SK-N-SH treated with all-trans-retinoic acid at 6 μM for 48 hours (cell line): ENCODE results near the gene SLCO1B3.

Experiments
- ARNTL ChIP-seq: fragments of 450-650 bp; formaldehyde crosslinking; IDR thresholded peaks from 2 replicates; pipeline ENCODE4 v1.5.0; 2020; ENCODE audit warnings: low read depth, mild to moderate bottlenecking, moderate library complexity, borderline replicate concordance
- CREB5 ChIP-seq: fragments of 250-450 bp; sonication (Bioruptor Pico); IDR thresholded peaks from 2 replicates; pipeline ENCODE4 v1.5.1; 2020; ENCODE audit warnings: low read depth, mild to moderate bottlenecking, moderate library complexity
- GLIS3 ChIP-seq: fragments of 250-450 bp; sonication (Bioruptor Pico); IDR thresholded peaks from 2 replicates; pipeline ENCODE4 v1.5.0; 2020; ENCODE audit warnings: mild to moderate bottlenecking, moderate library complexity
- ISL1 ChIP-seq: fragments of 250-450 bp; sonication (Bioruptor Pico); IDR thresholded peaks from 2 replicates; pipeline ENCODE4 v2.1.2; 2022; ENCODE audit warnings: mild to moderate bottlenecking, moderate library complexity
- OSR1 ChIP-seq: fragments of 250-450 bp; sonication (Bioruptor Pico); IDR thresholded peaks from 2 replicates; pipeline ENCODE4 v1.8.0; 2022; ENCODE audit warnings: moderate library complexity, mild to moderate bottlenecking, inconsistent platforms
- PPARA ChIP-seq: fragments of 250-450 bp; sonication (Bioruptor Pico); IDR thresholded peaks from 2 replicates; pipeline ENCODE4 v1.5.0; 2020; ENCODE audit warnings: mild to moderate bottlenecking, borderline replicate concordance
- SNAI2 ChIP-seq: fragments of 250-450 bp; sonication (Bioruptor Pico); IDR thresholded peaks from 2 replicates; pipeline ENCODE4 v1.5.0; 2020; ENCODE audit warnings: mild to moderate bottlenecking, moderate library complexity
- TCF4 ChIP-seq: fragments of 250-450 bp; sonication (Bioruptor Pico); IDR thresholded peaks from 2 replicates; pipeline ENCODE4 v1.8.0; 2021; ENCODE audit warnings: mild to moderate bottlenecking, moderate library complexity, borderline replicate concordance
- ZFP3 ChIP-seq: fragments of 250-450 bp; sonication (Bioruptor Pico); IDR thresholded peaks from 2 replicates; pipeline ENCODE4 v1.5.0; 2020; ENCODE audit warnings: mild to moderate bottlenecking, moderate library complexity
- ZFP30 ChIP-seq: fragments of 450-650 bp; formaldehyde crosslinking; IDR thresholded peaks from 2 replicates; pipeline ENCODE4 v1.5.0; 2022; ENCODE audit warnings: mild to moderate bottlenecking, moderate library complexity
- ZNF565 ChIP-seq: fragments of 450-650 bp; formaldehyde crosslinking; conservative IDR thresholded peaks from 2 replicates; pipeline ENCODE4 v1.5.0; 2020; ENCODE audit warnings: low read depth, mild to moderate bottlenecking, moderate library complexity

- TF ChIP-seq TCF4 (no peak), ISL1 (no peak), PPARA (no peak), ZNF565 (CRISPR knock-in tag) (no peak), ZFP3 (CRISPR knock-in tag) (no peak), SNAI2 (CRISPR knock-in tag) (no peak), ARNTL (CRISPR knock-in tag) (no peak), ZFP30 (CRISPR knock-in tag) (no peak), GLIS3 (CRISPR knock-in tag) (no peak), CREB5 (CRISPR knock-in tag) (no peak), OSR1 (CRISPR knock-in tag) (no peak)
Observed at GRCh38 chr12:20963303-20963702, 152.8 kb downstream of the SLCO1B3 start.
